Measurements from ENCODE around the gene ARPP21.

GRCh38 chr3:35789042-35789831, 149.9 kb downstream of the ARPP21 start:
- no peak for TF ChIP-seq POLR2A (IDR thresholded peaks at IDR 0.05)
- TF ChIP-seq, protein P1, sequence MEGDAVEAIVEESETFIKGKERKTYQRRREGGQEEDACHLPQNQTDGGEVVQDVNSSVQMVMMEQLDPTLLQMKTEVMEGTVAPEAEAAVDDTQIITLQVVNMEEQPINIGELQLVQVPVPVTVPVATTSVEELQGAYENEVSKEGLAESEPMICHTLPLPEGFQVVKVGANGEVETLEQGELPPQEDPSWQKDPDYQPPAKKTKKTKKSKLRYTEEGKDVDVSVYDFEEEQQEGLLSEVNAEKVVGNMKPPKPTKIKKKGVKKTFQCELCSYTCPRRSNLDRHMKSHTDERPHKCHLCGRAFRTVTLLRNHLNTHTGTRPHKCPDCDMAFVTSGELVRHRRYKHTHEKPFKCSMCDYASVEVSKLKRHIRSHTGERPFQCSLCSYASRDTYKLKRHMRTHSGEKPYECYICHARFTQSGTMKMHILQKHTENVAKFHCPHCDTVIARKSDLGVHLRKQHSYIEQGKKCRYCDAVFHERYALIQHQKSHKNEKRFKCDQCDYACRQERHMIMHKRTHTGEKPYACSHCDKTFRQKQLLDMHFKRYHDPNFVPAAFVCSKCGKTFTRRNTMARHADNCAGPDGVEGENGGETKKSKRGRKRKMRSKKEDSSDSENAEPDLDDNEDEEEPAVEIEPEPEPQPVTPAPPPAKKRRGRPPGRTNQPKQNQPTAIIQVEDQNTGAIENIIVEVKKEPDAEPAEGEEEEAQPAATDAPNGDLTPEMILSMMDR (IDR thresholded peaks at IDR 0.05), result no peak

All from esophagus squamous epithelium (tissue), 4 donors.